Pancreas (tissue), 10 donors: Measurements from ENCODE around the gene SLC45A1. TPM values are rescaled to one million over a fixed set of nuclear protein-coding genes. Genes with fewer than 3 reads are reported as not detected.
A peak's percentile ranks its signal among the peaks of the same experiment; 100 is the strongest.

Experiments used
- ATAC-seq, 4 donors: fragments of 200-7000 bp; cut with Tn5 transposase; one replicate each; pipeline versions ENCODE4 v1.8.0 to v1.9.1; 2020; ENCODE audit warnings: mild to moderate bottlenecking in 4 of 4, moderate library complexity in 4 of 4
- DNase-seq, 6 donors: peaks; one replicate each; pipeline ENCODE4 v3.0.0-alpha.2; 2020
- FAIRE-seq: peaks from 2 replicates; lab custom pipeline; 2012; peaks lifted over from hg19 to GRCh38; lab: Jason Lieb, UNC
- H3K27ac ChIP-seq, 4 donors: fragments of 200-600 bp; sonication (generic); 1 replicate in 3 of 4; 2 replicates in 1 of 4; pipeline versions ENCODE4 v1.5.0 to v1.8.0; 2020
- H3K27me3 ChIP-seq, 4 donors: fragments of 200-600 bp; one replicate each; pipeline ENCODE4 v1.8.0; 2021
- H3K36me3 ChIP-seq, 3 donors: fragments of 200-600 bp; sonication (generic) in 1 of 3; one replicate each; pipeline versions ENCODE4 v1.5.0 to v1.8.0; 2020 to 2021
- H3K4me1 ChIP-seq, 3 donors: fragments of 200-600 bp; one replicate each; pipeline ENCODE4 v1.8.0; 2021
- H3K4me3 ChIP-seq, 4 donors: fragments of 200-600 bp; sonication (generic) in 2 of 4; one replicate each; pipeline versions ENCODE4 v1.5.0 to v1.8.0; 2020 to 2021
- H3K9me3 ChIP-seq, 4 donors: fragments of 200-600 bp; one replicate each; pipeline ENCODE4 v1.8.0; 2021
- WGBS, 2 donors: extraction: QIAGEN DNeasy Blood & Tissue Kit; methylation state at CpG; one replicate each; pipeline ENCODE4 v1.1.7; 2013; 5-methylcytosine and 5-hydroxymethylcytosine counted together
- intact Hi-C, 3 donors: fragments of 100-400 bp; cut with DNase I; formaldehyde crosslinking; loops; one replicate each; pipeline versions ENCODE4 v1.11.1 to v1.14.2; 2022
- polyA plus RNA-seq, 2 donors: library from polyadenylated mRNA; stranded (reverse); fragments of 200-250 nt; gene quantifications; one replicate each; pipeline ENCODE4 v1.2.3, GENCODE V29; 2013
- total RNA-seq, 6 donors: library from RNA; stranded (reverse); fragmentation: NEBNext Ultra II Directional in 4 of 6; extraction: Animal tissue kit (Norgen Biotek cat#: 25700) in 4 of 6; gene quantifications; one replicate each; pipeline versions ENCODE4 v1.2.1 to v1.2.4, GENCODE V29; 2021 to 2023
- TF ChIP-seq, protein P1 (sequence below), 4 donors: fragments of 200-600 bp; sonication (generic) in 3 of 4; IDR thresholded peaks; one replicate each; pipeline versions ENCODE4 v1.5.0 to v1.8.0; 2021; ENCODE audit warnings: antibody characterized with exemption in 4 of 4
- donor health status: healthy with polysubstance abuse.
- donor health status: DM: no; HTN: no; CAD: no; lungs with moderate emphysema.
- donor health status: DM: no; HTN: no; CAD: no.
- donor health status: control.
- donor health status: control.
- donor health status: Bipolar disorder and iron deficiency.
- donor health status: DM: yes; HTN: yes; CAD: no.
- donor health status: DM: no; HTN: no; CAD: no.
- donor health status: DM: no; HTN: no; CAD: no.
- donor health status: DM: yes; HTN: yes; CAD: no.

Gene SLC45A1
- total and polyA plus RNA-seq, 8 donors: 0.16 to 1.8 (median 0.53) TPM

GRCh38 chr1:8358241-8358896 is 40.5 kb downstream of the SLC45A1 start:
- Histone ChIP-seq H3K36me3 (peaks cover 4 to 91% (median 44%) of the 10 kb centered on the region in 3 donors), H3K27ac (no peak overlapping the region), H3K4me1 (no peaks in the 10 kb centered on the region), H3K4me3 (no peak overlapping the region), H3K27me3 (no peaks in the 10 kb centered on the region), H3K9me3 (no peaks in the 10 kb centered on the region)
- TF ChIP-seq, protein P1, sequence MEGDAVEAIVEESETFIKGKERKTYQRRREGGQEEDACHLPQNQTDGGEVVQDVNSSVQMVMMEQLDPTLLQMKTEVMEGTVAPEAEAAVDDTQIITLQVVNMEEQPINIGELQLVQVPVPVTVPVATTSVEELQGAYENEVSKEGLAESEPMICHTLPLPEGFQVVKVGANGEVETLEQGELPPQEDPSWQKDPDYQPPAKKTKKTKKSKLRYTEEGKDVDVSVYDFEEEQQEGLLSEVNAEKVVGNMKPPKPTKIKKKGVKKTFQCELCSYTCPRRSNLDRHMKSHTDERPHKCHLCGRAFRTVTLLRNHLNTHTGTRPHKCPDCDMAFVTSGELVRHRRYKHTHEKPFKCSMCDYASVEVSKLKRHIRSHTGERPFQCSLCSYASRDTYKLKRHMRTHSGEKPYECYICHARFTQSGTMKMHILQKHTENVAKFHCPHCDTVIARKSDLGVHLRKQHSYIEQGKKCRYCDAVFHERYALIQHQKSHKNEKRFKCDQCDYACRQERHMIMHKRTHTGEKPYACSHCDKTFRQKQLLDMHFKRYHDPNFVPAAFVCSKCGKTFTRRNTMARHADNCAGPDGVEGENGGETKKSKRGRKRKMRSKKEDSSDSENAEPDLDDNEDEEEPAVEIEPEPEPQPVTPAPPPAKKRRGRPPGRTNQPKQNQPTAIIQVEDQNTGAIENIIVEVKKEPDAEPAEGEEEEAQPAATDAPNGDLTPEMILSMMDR (IDR thresholded peaks at IDR 0.05): no peak
- DNase-seq (peak in 1 of 6 donors; percentile 70), FAIRE-seq (no peak), ATAC-seq (no peak)
- 94 to 96% methylated on average over 45 to 46 of the region's 46 CpGs for WGBS, 2 donors
- intact Hi-C loops: no loop called here

DNA sequence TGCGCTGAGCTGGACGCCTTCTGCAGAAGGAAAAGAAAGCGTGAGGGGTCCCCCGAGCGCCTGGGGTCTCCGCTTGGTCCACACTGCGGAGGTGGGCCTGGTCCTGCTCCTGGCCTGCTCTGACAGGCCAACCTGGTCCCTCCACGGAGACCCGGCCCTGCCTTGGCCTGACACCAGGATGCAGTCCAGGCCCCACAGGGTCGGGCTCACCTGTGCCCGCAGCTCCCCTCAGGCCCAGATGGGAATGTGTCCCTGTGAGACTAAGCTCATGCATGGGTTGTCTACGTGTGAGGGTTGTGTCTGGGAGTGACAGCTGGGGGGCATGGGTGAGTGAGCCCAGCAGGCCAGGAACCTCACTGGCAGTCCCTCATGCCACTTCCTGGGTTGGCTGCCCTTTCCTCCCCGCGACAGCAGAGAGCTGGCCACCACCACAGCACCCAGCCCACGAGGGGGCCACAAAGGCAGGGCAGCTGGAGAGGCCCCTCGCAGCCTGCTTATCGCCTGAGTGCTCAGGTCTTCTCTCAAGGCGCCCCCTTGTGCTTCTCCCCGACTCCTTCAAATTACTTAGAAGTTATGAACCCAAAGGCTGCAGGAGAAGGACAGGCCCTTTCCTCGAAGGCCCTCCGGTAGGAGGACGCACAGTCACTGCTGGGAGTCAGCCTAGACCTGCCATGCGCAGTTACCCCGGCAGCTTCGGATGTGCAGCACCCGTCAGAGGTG is 41.1 kb downstream of the SLC45A1 start:
- H3K36me3 ChIP-seq: peaks cover 4 to 85% (median 44%) of the 10 kb centered on the region in 3 donors
- H3K4me3 ChIP-seq: no peak overlapping the region
- ATAC-seq (no peak), FAIRE-seq (no peak), DNase-seq (no peak)
- no peaks in the 10 kb centered on the region for H3K4me1 ChIP-seq
- H3K27me3 ChIP-seq: no peaks in the 10 kb centered on the region
- intact Hi-C loops: no loop called here
- WGBS, 2 donors: 92 to 94% methylated on average over 25 to 26 of the region's 26 CpGs
- no peak overlapping the region for H3K27ac ChIP-seq
- H3K9me3 ChIP-seq: no peaks in the 10 kb centered on the region
- TF ChIP-seq, protein P1 (IDR thresholded peaks at IDR 0.05): no peak

DNA sequence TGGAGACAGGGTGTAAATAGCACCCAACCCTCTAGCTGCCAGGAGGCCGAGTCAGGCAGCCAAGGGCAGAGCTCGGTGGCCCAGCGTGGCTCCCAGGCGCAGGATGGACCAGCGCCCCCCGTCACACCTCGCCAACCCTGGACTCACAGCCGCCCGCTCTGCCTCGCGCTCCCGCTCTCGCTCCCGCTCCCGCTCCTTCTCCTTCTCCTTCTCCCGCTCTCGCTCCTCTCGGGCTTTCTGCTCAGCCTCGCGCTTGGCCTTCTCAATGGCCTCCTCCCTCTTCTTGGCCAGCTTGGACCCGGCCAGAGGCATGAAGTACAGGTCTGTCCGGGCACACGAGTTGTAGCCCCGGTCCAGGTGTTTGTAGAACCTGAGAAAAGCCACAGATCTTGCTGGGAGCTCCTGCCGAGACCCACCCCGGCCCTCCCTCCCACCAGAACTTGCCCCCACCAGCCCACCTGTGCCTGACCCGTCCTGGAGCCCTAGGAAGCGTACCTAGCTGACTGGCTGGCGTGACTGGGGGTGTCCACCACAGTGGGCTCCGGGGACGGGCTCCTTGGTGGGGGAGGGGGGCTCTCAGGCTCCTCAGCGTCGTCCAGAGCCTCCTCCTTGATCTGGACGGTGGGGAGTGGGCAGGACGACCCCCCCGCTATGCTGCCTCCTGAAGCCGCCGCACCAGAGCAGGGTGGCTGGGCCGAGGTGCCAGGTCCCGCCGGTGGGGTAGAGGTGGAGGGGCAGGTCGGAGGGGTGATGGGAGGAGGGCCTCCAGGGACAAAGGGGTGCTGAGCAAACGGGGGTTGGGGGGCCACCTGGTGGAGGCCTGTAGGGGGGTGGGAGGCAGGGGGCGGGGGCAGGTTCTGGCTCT is 41.9 kb downstream of the SLC45A1 start:
- ATAC-seq (no peak), FAIRE-seq (no peak), DNase-seq (peak in 1 of 6 donors; percentile 76)
- peaks cover 4 to 86% (median 44%) of the 10 kb centered on the region in 3 donors for H3K36me3 ChIP-seq
- intact Hi-C loops: loop anchor here in 1 of 3 donors (10.0 kb wide), 1 partner anchor 375 kb away; no protein-coding TSS in a partner anchor
- H3K4me3 ChIP-seq: no peak overlapping the region
- WGBS, 2 donors: 90 to 92% methylated on average over 36 to 44 of the region's 44 CpGs
- H3K9me3 ChIP-seq: no peaks in the 10 kb centered on the region
- H3K4me1 ChIP-seq: no peaks in the 10 kb centered on the region
- H3K27me3 ChIP-seq: no peaks in the 10 kb centered on the region
- H3K27ac ChIP-seq: no peak overlapping the region
- TF ChIP-seq, protein P1 (IDR thresholded peaks at IDR 0.05): no peak

- intact Hi-C loops: loop anchor here in 1 of 3 donors (10.0 kb wide), 1 partner anchor 374 kb away; no protein-coding TSS in a partner anchor
- ATAC-seq: peak in 1 of 4 donors; percentile 3
- WGBS, 2 donors: 89 to 97% methylated on average over 20 to 26 of the region's 26 CpGs
Observed at GRCh38 chr1:8360493-8361197, 42.7 kb downstream of the SLC45A1 start.

More at GRCh38 chr1:8360493-8361197, 42.7 kb downstream of the SLC45A1 start:
- DNase-seq: peak in 1 of 6 donors; percentile 78
- Histone ChIP-seq H3K4me3 (no peak overlapping the region), H3K36me3 (peaks cover 4 to 81% (median 44%) of the 10 kb centered on the region in 3 donors), H3K4me1 (no peaks in the 10 kb centered on the region), H3K27me3 (no peaks in the 10 kb centered on the region), H3K27ac (no peak overlapping the region), H3K9me3 (no peaks in the 10 kb centered on the region)
- TF ChIP-seq, protein P1 (IDR thresholded peaks at IDR 0.05): no peak
- FAIRE-seq: no peak
